Hematopoietic multipotent progenitor cell treated with erythropoietin and hydrocortisone succinate and interleukin-3 and kit ligand, for 8 days (in vitro differentiated cells): Measurements from ENCODE around the gene TUT1.
"Not testable (repeated sequence)": the region's sequence is repeated elsewhere in the genome, so short reads cannot be mapped to it uniquely, and the experiment has no call there.

ENCODE experiments used
- DNase-seq: peaks from one replicate; pipeline ENCODE4 v3.0.0-alpha.2; 2015

Gene TUT1

GRCh38 chr11:62591448-62592145 is at the start of gene TUT1:
TSS of gene TUT1 (minus strand) at chr11:62591523. CDS start at chr11:62591485, 38 bp downstream.
- DNase-seq: peak; percentile 99

- no peak for DNase-seq
Observed at GRCh38 chr11:62632492-62632891, 41.2 kb upstream of the TUT1 start.

GRCh38 chr11:62627713-62628112 is 36.4 kb upstream of the TUT1 start:
- peak; percentile 13 for DNase-seq

GRCh38 chr11:62622476-62623089 is 31.3 kb upstream of the TUT1 start:
- DNase-seq: no peak

GRCh38 chr11:62621567-62622470 is 30.5 kb upstream of the TUT1 start, which contains the start of gene B3GAT3:
TSS of gene B3GAT3 (minus strand) at chr11:62621986. CDS start at chr11:62621947, 39 bp downstream.
- DNase-seq: peak; percentile 98

GRCh38 chr11:62621027-62621566 is 29.8 kb upstream of the TUT1 start:
- DNase-seq: peak; percentile 14

GRCh38 chr11:62616957-62617356 is 25.6 kb upstream of the TUT1 start:
- not testable (repeated sequence) for DNase-seq

- no peak for DNase-seq
Observed at GRCh38 chr11:62615521-62615920, 24.2 kb upstream of the TUT1 start.

- no peak for DNase-seq
Observed at GRCh38 chr11:62614275-62614674, 23.0 kb upstream of the TUT1 start.

- DNase-seq: no peak
Observed at GRCh38 chr11:62613291-62613778, 22.0 kb upstream of the TUT1 start.

GRCh38 chr11:62612366-62613290 is 21.3 kb upstream of the TUT1 start, which contains the start of the genes EML3 and ROM1:
TSS of gene EML3 (minus strand) at chr11:62612775. CDS start at chr11:62612457, 318 bp downstream.
TSS of gene ROM1 (plus strand) at chr11:62613257. CDS start at chr11:62613282, 25 bp downstream.
- peak; percentile 88 for DNase-seq

- DNase-seq: peak; percentile 42
Observed at GRCh38 chr11:62611705-62612365, 20.5 kb upstream of the TUT1 start.

- DNase-seq: no peak
Observed at GRCh38 chr11:62610814-62611704, 19.7 kb upstream of the TUT1 start.

- DNase-seq: no peak
Observed at GRCh38 chr11:62610403-62610802, 19.1 kb upstream of the TUT1 start.

- no peak for DNase-seq
Observed at GRCh38 chr11:62608776-62609175, 17.5 kb upstream of the TUT1 start.

- peak; percentile 30 for DNase-seq
Observed at GRCh38 chr11:62607714-62608113, 16.4 kb upstream of the TUT1 start.

GRCh38 chr11:62605902-62606301 is 14.6 kb upstream of the TUT1 start:
- no peak for DNase-seq

GRCh38 chr11:62605467-62605866 is 14.1 kb upstream of the TUT1 start:
- DNase-seq: no peak

GRCh38 chr11:62604460-62605120 is 13.3 kb upstream of the TUT1 start:
- DNase-seq: no peak
